HEK293 (cell line): ENCODE data around the gene TP53BP1.

Source experiments
- CTCF ChIA-PET: fragments of 350-600 bp; formaldehyde crosslinking; extraction: SDS; loops from one replicate; lab custom pipeline; 2021; ENCODE audit warnings: antibody characterized with exemption; lab: Yijun Ruan, JAX
- POLR2A ChIA-PET: fragments of 300-600 bp; formaldehyde crosslinking; extraction: SDS; loops from one replicate; lab custom pipeline; 2020; ENCODE audit warnings: antibody characterized with exemption, inconsistent platforms; lab: Yijun Ruan, JAX
- H3K27ac ChIP-seq: fragments of 200-500 bp; sonication (Bioruptor generic); 2 replicates; pipeline ENCODE4 v1.5.1; 2014; ENCODE audit warnings: low read depth, low read length, control low read depth, inconsistent platforms; ENCODE audit errors: extremely low read depth
- H3K36me3 ChIP-seq, 2 experiments: fragments of 200-500 bp in 1 of 2; sonication (Bioruptor generic) in 1 of 2; 1 replicate in 1 of 2; 2 replicates in 1 of 2; pipeline ENCODE4 v1.5.1; 2014 to 2017; ENCODE audit warnings: inconsistent platforms in 2 of 2, low read length in 2 of 2; ENCODE audit not compliant: control insufficient read depth in 2 of 2, insufficient read depth in 1 of 2
- H3K4me1 ChIP-seq: fragments of 200-500 bp; sonication (Bioruptor generic); 2 replicates; pipeline ENCODE4 v1.5.1; 2014; ENCODE audit warnings: mild to moderate bottlenecking, low read length, inconsistent platforms; ENCODE audit not compliant: control insufficient read depth, insufficient read depth
- H3K4me3 ChIP-seq: 2 replicates; pipeline ENCODE4 v1.5.1; 2011; ENCODE audit warnings: low read depth, mild to moderate bottlenecking, control low read depth, low read length, moderate library complexity
- H3K9me3 ChIP-seq: fragments of 200-500 bp; sonication (Bioruptor generic); 2 replicates; pipeline ENCODE4 v1.5.1; 2014; ENCODE audit warnings: low read depth, low read length, inconsistent platforms; ENCODE audit not compliant: control insufficient read depth, insufficient read depth
- GLI2 ChIP-seq: fragments of 450-650 bp; formaldehyde crosslinking; IDR thresholded peaks from 2 replicates; pipeline ENCODE4; 2017; ENCODE audit warnings: missing biosample characterization, missing genetic modification characterization, low read depth, borderline replicate concordance
- OVOL3 ChIP-seq: fragments of 450-650 bp; formaldehyde crosslinking; IDR thresholded peaks from 2 replicates; pipeline ENCODE4 v1.5.1; 2016; ENCODE audit warnings: missing biosample characterization, missing genetic modification characterization
- PRDM4 ChIP-seq: fragments of 450-650 bp; formaldehyde crosslinking; IDR thresholded peaks from 2 replicates; pipeline ENCODE4 v1.5.1; 2017; ENCODE audit warnings: missing biosample characterization, missing genetic modification characterization
- RBAK ChIP-seq: fragments of 450-650 bp; formaldehyde crosslinking; IDR thresholded peaks from 2 replicates; pipeline ENCODE4 v1.5.1; 2016; ENCODE audit warnings: missing biosample characterization, missing genetic modification characterization
- ZNF157 ChIP-seq: fragments of 450-650 bp; formaldehyde crosslinking; IDR thresholded peaks from 2 replicates; pipeline ENCODE4 v1.5.1; 2016; ENCODE audit warnings: missing biosample characterization, missing genetic modification characterization
- ZNF175 ChIP-seq: fragments of 450-650 bp; formaldehyde crosslinking; IDR thresholded peaks from 2 replicates; pipeline ENCODE4 v1.5.1; 2016; ENCODE audit warnings: missing biosample characterization, missing genetic modification characterization
- ZNF248 ChIP-seq: fragments of 450-650 bp; formaldehyde crosslinking; IDR thresholded peaks from 2 replicates; pipeline ENCODE4 v1.5.1; 2017; ENCODE audit warnings: missing biosample characterization, missing genetic modification characterization
- ZNF366 ChIP-seq: fragments of 450-650 bp; formaldehyde crosslinking; conservative IDR thresholded peaks from 2 replicates; pipeline ENCODE4 v1.5.1; 2016; ENCODE audit warnings: missing biosample characterization, missing genetic modification characterization
- ZNF561 ChIP-seq: fragments of 450-650 bp; IDR thresholded peaks from 2 replicates; pipeline ENCODE4 v1.5.1; 2018; ENCODE audit warnings: missing biosample characterization, missing genetic modification characterization, borderline replicate concordance
- ZNF596 ChIP-seq: fragments of 450-650 bp; IDR thresholded peaks from 2 replicates; pipeline ENCODE4 v1.5.0; 2018; ENCODE audit warnings: missing biosample characterization, mild to moderate bottlenecking, missing genetic modification characterization, moderate library complexity
- ZNF610 ChIP-seq: fragments of 450-650 bp; formaldehyde crosslinking; IDR thresholded peaks from 2 replicates; pipeline ENCODE4 v1.5.1; 2016; ENCODE audit warnings: missing biosample characterization, missing genetic modification characterization, borderline replicate concordance
- ZNF639 ChIP-seq: fragments of 450-650 bp; formaldehyde crosslinking; IDR thresholded peaks from 2 replicates; pipeline ENCODE4 v1.5.1; 2016; ENCODE audit warnings: missing biosample characterization, missing genetic modification characterization
- ZNF677 ChIP-seq: fragments of 450-650 bp; IDR thresholded peaks from 2 replicates; pipeline ENCODE4 v1.5.0; 2018; ENCODE audit warnings: missing biosample characterization, mild to moderate bottlenecking, missing genetic modification characterization, moderate library complexity
- ZNF747 ChIP-seq: fragments of 450-650 bp; formaldehyde crosslinking; IDR thresholded peaks from 2 replicates; pipeline ENCODE4 v1.5.1; 2016; ENCODE audit warnings: missing biosample characterization, missing genetic modification characterization
- ZNF837 ChIP-seq: fragments of 450-650 bp; formaldehyde crosslinking; IDR thresholded peaks from 2 replicates; pipeline ENCODE4 v1.5.1; 2016; ENCODE audit warnings: missing biosample characterization, missing genetic modification characterization

The TP53BP1 gene

GRCh38 chr15:43436395-43436794, 56.6 kb downstream of the TP53BP1 start (continued):
- no peak for TF ChIP-seq OVOL3 (tag by site-specific recombination)
- no peak for TF ChIP-seq ZNF248 (tag by site-specific recombination)
- no peak for TF ChIP-seq ZNF610
- TF ChIP-seq ZNF596 (tag by site-specific recombination) = no peak
- TF ChIP-seq, all 188 proteins: peak for 0

- CTCF ChIA-PET = interaction anchor here (1.2 kb wide), 1 partner anchor 16 kb away, joined by 3 read pairs; no protein-coding TSS in a partner anchor
- no peak for TF ChIP-seq ZNF747 (tag by site-specific recombination)
- TF ChIP-seq ZNF837 = no peak
- TF ChIP-seq ZNF561 = no peak
- no peak for TF ChIP-seq PRDM4 (tag by site-specific recombination)
- TF ChIP-seq ZNF157 (tag by site-specific recombination) = no peak
- H3K4me1 ChIP-seq = no peaks in the 10 kb centered on the region
- no peaks in the 10 kb centered on the region for H3K9me3 ChIP-seq
- no peak overlapping the region for H3K4me3 ChIP-seq
- POLR2A ChIA-PET = no interaction called here
- peaks cover 10 to 54% of the 10 kb centered on the region in 2 experiments; a peak in 2 of 3 replicates for H3K36me3 ChIP-seq
- no peak overlapping the region for H3K27ac ChIP-seq
Measured at GRCh38 chr15:43434446-43434845, 58.5 kb downstream of the TP53BP1 start.

- H3K36me3 ChIP-seq = peaks cover 6 to 50% of the 10 kb centered on the region in 2 experiments; a peak in 2 of 3 replicates
- no peaks in the 10 kb centered on the region for H3K4me1 ChIP-seq
- H3K4me3 ChIP-seq = no peak overlapping the region
- no peak overlapping the region for H3K27ac ChIP-seq
- no peak for TF ChIP-seq ZNF175
- no peak for TF ChIP-seq ZNF677 (tag by site-specific recombination)
- no peak for TF ChIP-seq RBAK (tag by site-specific recombination)
- no peak for TF ChIP-seq ZNF366
- no peak for TF ChIP-seq GLI2 (tag by site-specific recombination)
- TF ChIP-seq, all 188 proteins: peak for 0
- POLR2A ChIA-PET = no interaction called here
- no peaks in the 10 kb centered on the region for H3K9me3 ChIP-seq
- CTCF ChIA-PET = interaction anchor here (0.8 to 1.2 kb wide), 2 partner anchors 16 to 343 kb away, joined by 3 read pairs; partner anchors contain the start of gene ELL3
Measured at GRCh38 chr15:43433661-43434303, 59.2 kb downstream of the TP53BP1 start.

GRCh38 chr15:43433165-43433564, 59.8 kb downstream of the TP53BP1 start:
- ChIA-PET POLR2A (no interaction called here), CTCF (interaction anchor here (0.8 to 1.2 kb wide), 2 partner anchors 15 to 344 kb away, joined by 3 read pairs; partner anchors contain the start of gene ELL3)
- no peaks in the 10 kb centered on the region for H3K4me1 ChIP-seq
- H3K27ac ChIP-seq = no peak overlapping the region
- TF ChIP-seq ZNF639 (tag by site-specific recombination) = no peak
- H3K4me3 ChIP-seq = no peak overlapping the region
- peaks cover 6 to 50% of the 10 kb centered on the region in 2 experiments; a peak in 2 of 3 replicates for H3K36me3 ChIP-seq
- no peaks in the 10 kb centered on the region for H3K9me3 ChIP-seq
